ENCODE data around the gene ARHGAP22. TPM values are rescaled to one million over a fixed set of nuclear protein-coding genes. Genes with fewer than 3 reads are reported as not detected.
A peak's percentile ranks its signal among the peaks of the same experiment; 100 is the strongest.

ARHGAP22 gene
- total RNA-seq, 8 experiments from 2014 or later, result 0.72 to 9.3 (median 1.8) TPM

DNA sequence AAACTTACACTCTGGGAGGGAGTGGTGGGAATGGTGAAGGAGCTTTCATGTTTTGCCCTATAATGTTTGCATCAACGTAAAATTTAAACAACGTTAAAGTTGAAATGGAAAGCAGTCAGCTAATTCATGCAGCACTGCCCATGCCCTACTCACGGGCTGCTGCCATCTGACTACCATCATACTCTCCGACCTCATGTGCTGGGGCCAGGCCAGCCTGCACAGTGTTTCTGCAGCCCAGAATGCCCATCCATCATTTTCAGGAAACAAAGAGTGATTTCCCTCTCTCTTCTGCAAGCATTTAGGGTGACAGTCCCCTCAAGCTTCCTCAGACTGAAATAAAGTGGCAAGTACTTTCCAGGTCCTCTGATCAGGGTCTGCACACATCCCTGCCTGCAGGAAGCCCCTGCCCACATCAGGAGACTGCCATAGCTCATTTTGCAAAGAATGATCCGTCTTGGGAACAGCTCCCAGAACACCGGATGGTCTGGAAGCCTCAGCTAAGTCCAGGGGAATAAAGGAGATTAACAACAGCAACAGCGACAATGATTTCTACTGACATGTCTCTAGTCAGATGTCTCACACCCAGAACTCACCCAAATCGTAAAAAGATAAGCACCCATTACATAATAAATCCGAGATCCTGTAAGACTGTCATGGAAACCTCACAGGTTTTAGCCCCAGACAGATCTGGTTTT, 40.3 kb downstream of the ARHGAP22 start:
- WGBS, 10 experiments, result 22 to 100% (median 73%) methylated on average over 2 to 9 of the region's 9 CpGs; no CpG with 5 or more reads in 1 of the 10 experiments
- Histone ChIP-seq H3K27ac (no peak overlapping the region), H3K4me3 (no peak overlapping the region), H3K4me1 (replicated peaks in 1 of 2) (no peaks in the 10 kb centered on the region)
- in situ Hi-C loops (cut with MboI; ENCODE audit: low pct_unique_long_range_greater_than_20kb in 2 of 9, low sequenced_read_pairs in 9 of 9, unreplicated experiment in 9 of 9), result no loop called here
- no peak for ATAC-seq (replicated peaks in 6 of 8)

- in situ Hi-C loops (cut with MboI; ENCODE audit: low pct_unique_long_range_greater_than_20kb in 2 of 9, low sequenced_read_pairs in 9 of 9, unreplicated experiment in 9 of 9), result no loop called here
- ATAC-seq (replicated peaks in 6 of 8), result no peak
- Histone ChIP-seq H3K4me3 (no peak overlapping the region), H3K4me1 (replicated peaks in 1 of 2) (no peaks in the 10 kb centered on the region), H3K27ac (no peak overlapping the region)
- WGBS, 10 experiments, result 0 to 100% (median 86%) methylated on average over 1 to 3 of the region's 5 CpGs; no CpG with 5 or more reads in 4 of the 10 experiments
Observed at GRCh38 chr10:48557511-48558123, 47.3 kb downstream of the ARHGAP22 start.

DNA sequence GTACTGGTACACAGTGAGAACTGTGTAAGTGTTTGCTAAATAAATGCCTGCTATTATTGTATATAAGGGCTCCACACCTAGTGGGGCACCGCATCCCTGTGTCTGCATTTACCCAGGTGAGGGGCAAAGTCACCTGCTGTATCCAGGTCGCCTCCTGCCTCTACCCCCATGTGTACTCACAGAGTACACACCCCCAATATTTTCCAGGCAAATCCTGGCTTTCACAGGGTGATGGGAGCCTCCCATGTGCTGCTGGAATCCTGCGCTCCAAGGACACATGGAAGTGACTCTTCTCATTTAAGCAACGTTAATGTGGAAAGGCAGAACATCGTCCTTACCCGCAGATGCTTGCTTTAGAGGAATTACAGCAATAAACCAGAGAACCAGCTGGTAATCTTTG, 48.2 kb downstream of the ARHGAP22 start:
- Histone ChIP-seq H3K27ac (no peak overlapping the region), H3K4me1 (replicated peaks in 1 of 2) (no peaks in the 10 kb centered on the region), H3K4me3 (no peak overlapping the region)
- 47 to 100% (median 80%) methylated on average over 1 to 5 of the region's 6 CpGs; no CpG with 5 or more reads in 4 of the 10 experiments for WGBS, 10 experiments
- no peak for ATAC-seq (replicated peaks in 6 of 8)
- in situ Hi-C loops (cut with MboI; ENCODE audit: low pct_unique_long_range_greater_than_20kb in 2 of 9, low sequenced_read_pairs in 9 of 9, unreplicated experiment in 9 of 9), result no loop called here

- in situ Hi-C loops (cut with MboI; ENCODE audit: low pct_unique_long_range_greater_than_20kb in 2 of 9, low sequenced_read_pairs in 9 of 9, unreplicated experiment in 9 of 9), result no loop called here
- Histone ChIP-seq H3K4me3 (no peak overlapping the region), H3K4me1 (replicated peaks in 1 of 2) (no peaks in the 10 kb centered on the region), H3K27ac (no peak overlapping the region)
- WGBS, 10 experiments, result 46 to 100% (median 82%) methylated on average over 1 to 4 of the region's 5 CpGs; no CpG with 5 or more reads in 6 of the 10 experiments
- ATAC-seq (replicated peaks in 6 of 8), result no peak
Observed at GRCh38 chr10:48556065-48556464, 48.8 kb downstream of the ARHGAP22 start.

DNA sequence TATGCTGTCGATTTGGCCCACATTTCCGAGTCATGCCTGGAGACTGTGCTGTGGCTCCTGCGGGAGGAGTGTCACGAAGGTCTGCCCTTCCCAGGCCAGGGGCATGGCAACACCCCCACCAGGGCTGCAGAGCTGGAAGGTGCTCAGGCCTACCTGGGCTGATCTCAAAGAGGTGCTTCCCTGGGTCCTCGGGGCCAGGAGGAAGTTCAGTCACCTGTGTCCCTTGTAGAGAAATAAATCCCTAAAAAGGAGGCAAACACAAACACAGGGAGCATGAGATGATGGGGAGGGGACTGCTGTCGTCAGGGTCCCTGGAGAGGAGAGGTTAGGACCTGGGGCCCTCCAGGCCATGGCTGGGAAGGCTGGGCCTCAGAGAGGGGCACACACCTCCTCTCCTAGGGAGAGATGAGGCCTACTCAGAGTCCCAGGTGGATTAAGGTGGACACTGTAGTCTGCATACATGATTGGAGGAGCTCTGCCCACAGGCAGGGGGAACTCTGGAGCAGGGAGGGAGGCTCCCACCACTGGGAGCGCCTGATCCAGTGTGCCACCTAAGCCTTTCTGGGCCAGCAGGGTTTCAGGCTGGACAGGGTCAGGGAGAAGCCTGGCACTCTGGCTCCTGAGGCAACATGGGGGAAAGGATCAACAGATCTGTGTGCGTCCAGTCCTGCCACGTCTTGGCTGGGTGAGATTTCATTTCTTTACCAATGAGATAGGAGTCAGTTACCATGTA, 49.4 kb downstream of the ARHGAP22 start:
- 31 to 88% (median 78%) methylated on average over 1 to 7 of the region's 9 CpGs; no CpG with 5 or more reads in 1 of the 10 experiments for WGBS, 10 experiments
- in situ Hi-C loops (cut with MboI; ENCODE audit: low pct_unique_long_range_greater_than_20kb in 2 of 9, low sequenced_read_pairs in 9 of 9, unreplicated experiment in 9 of 9), result no loop called here
- no peaks in the 10 kb centered on the region for H3K4me1 ChIP-seq (replicated peaks in 1 of 2)
- no peak for ATAC-seq (replicated peaks in 6 of 8)
- H3K27ac ChIP-seq, result no peak overlapping the region
- no peak overlapping the region for H3K4me3 ChIP-seq

GRCh38 chr10:48554656-48555055, 50.2 kb downstream of the ARHGAP22 start:
- no peak for ATAC-seq (replicated peaks in 6 of 8)
- Histone ChIP-seq H3K4me3 (no peak overlapping the region), H3K27ac (no peak overlapping the region), H3K4me1 (replicated peaks in 1 of 2) (no peaks in the 10 kb centered on the region)
- in situ Hi-C loops (cut with MboI; ENCODE audit: low pct_unique_long_range_greater_than_20kb in 2 of 9, low sequenced_read_pairs in 9 of 9, unreplicated experiment in 9 of 9), result loop anchor here in 1 of 9 experiments (5.0 kb wide), 1 partner anchor 103 kb away; no protein-coding TSS in a partner anchor
- WGBS, 10 experiments, result 0 to 83% (median 71%) methylated on average over 1 to 3 of the region's 3 CpGs; no CpG with 5 or more reads in 1 of the 10 experiments

DNA sequence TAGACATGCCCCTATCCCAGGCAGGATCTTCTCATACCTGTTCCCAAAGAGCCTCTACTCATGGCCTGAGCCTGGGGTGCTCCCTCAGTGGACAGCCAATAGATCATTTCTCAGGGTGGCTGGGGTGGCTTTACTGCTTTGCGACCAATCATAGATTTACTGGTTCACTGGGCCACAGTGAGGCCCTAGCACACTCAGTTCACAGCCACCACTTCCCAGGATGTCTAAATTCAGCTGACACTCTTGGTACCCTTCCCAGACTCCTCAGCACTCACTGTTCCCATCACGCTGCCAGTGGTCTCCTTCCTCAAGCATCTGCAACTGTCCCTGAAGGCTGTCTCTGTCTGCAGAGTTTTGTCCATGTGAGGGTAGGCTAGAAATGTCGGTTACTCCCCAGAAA, 50.6 kb downstream of the ARHGAP22 start:
- 20 to 100% (median 100%) methylated on average over 1 to 2 of the region's 3 CpGs; no CpG with 5 or more reads in 3 of the 10 experiments for WGBS, 10 experiments
- Histone ChIP-seq H3K4me3 (no peak overlapping the region), H3K27ac (no peak overlapping the region), H3K4me1 (replicated peaks in 1 of 2) (no peaks in the 10 kb centered on the region)
- no peak for ATAC-seq (replicated peaks in 6 of 8)
- in situ Hi-C loops (cut with MboI; ENCODE audit: low pct_unique_long_range_greater_than_20kb in 2 of 9, low sequenced_read_pairs in 9 of 9, unreplicated experiment in 9 of 9), result loop anchor here in 1 of 9 experiments (5.0 kb wide), 1 partner anchor 103 kb away; no protein-coding TSS in a partner anchor

- Histone ChIP-seq H3K4me3 (no peak overlapping the region), H3K27ac (no peak overlapping the region), H3K4me1 (replicated peaks in 1 of 2) (no peaks in the 10 kb centered on the region)
- ATAC-seq (replicated peaks in 6 of 8), result no peak
- 40 to 100% (median 80%) methylated on average over 1 to 5 of the region's 13 CpGs; no CpG with 5 or more reads in 3 of the 10 experiments for WGBS, 10 experiments
- in situ Hi-C loops (cut with MboI; ENCODE audit: low pct_unique_long_range_greater_than_20kb in 2 of 9, low sequenced_read_pairs in 9 of 9, unreplicated experiment in 9 of 9), result loop anchor here in 1 of 9 experiments (5.0 kb wide), 1 partner anchor 104 kb away; no protein-coding TSS in a partner anchor
Observed at GRCh38 chr10:48552946-48553564, 51.8 kb downstream of the ARHGAP22 start.

GRCh38 chr10:48551861-48552591, 52.8 kb downstream of the ARHGAP22 start:
- 7 to 75% (median 16%) methylated on average over 2 to 5 of the region's 7 CpGs; no CpG with 5 or more reads in 2 of the 10 experiments for WGBS, 10 experiments
- H3K27ac ChIP-seq, result no peak overlapping the region
- peak; percentile 29 to 90 (median 62) for ATAC-seq (replicated peaks in 6 of 8)
- no peaks in the 10 kb centered on the region for H3K4me1 ChIP-seq (replicated peaks in 1 of 2)
- H3K4me3 ChIP-seq, result no peak overlapping the region
- in situ Hi-C loops (cut with MboI; ENCODE audit: low pct_unique_long_range_greater_than_20kb in 2 of 9, low sequenced_read_pairs in 9 of 9, unreplicated experiment in 9 of 9), result loop anchor here in 1 of 9 experiments (5.0 kb wide), 1 partner anchor 105 kb away; no protein-coding TSS in a partner anchor

DNA sequence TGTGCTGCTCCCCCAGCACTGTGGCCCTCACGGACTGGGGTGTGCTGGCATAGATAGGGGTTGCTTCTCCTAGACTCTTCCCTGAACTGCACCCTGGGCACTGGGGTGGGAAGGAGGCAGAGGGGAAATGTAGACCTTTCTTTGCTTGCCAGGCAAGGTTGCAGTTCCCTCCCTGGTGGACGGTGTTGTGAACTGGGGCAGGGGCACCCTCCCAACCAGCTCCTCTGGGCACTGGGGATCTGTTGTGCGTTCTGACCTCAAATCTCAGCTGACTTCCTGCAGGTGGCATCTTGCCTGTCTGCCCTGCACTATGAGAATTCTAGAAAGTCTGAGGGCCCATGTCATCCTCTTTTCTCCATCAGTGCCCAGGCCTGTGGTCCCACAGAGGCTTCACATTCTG, 53.9 kb downstream of the ARHGAP22 start:
- in situ Hi-C loops (cut with MboI; ENCODE audit: low pct_unique_long_range_greater_than_20kb in 2 of 9, low sequenced_read_pairs in 9 of 9, unreplicated experiment in 9 of 9), result loop anchor here in 1 of 9 experiments (5.0 kb wide), 1 partner anchor 106 kb away; no protein-coding TSS in a partner anchor
- no peak overlapping the region for H3K27ac ChIP-seq
- H3K4me1 ChIP-seq (replicated peaks in 1 of 2), result no peaks in the 10 kb centered on the region
- no peak for ATAC-seq (replicated peaks in 6 of 8)
- WGBS, 10 experiments, result 80% methylated on average over 1 of the region's 3 CpGs; no CpG with 5 or more reads in 8 of the 10 experiments
- no peak overlapping the region for H3K4me3 ChIP-seq

DNA sequence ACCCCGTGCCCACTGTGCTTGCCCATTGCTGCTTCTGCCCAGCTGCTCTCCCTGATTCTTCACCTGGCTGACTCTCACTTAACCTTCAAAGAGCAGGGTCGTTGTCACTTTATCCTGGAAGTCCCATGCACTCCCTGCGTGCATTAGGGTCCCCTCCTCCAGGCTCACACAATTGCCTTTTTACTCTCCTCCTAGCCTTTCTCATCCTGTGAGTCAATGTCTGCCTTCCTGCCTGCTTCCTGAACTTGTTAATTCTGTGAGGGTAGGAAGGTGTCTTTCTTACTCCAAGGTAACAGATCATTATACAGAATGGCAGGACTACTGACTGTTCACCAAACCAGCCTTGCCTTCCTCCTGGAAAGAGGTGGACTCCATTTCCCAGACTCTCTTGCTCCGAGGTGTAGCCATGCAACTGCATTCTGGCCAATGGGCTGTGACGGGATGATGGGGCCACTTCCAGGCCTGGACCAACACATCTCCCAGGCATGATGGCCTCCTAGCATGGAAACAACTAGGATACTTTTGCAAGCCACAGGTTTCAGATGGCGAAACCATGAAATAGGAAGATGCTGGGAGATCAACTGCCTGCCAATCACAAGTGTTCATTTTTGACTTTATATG, 54.7 kb downstream of the ARHGAP22 start:
- no peak overlapping the region for H3K27ac ChIP-seq
- no peak for ATAC-seq (replicated peaks in 6 of 8)
- H3K4me1 ChIP-seq (replicated peaks in 1 of 2), result no peaks in the 10 kb centered on the region
- in situ Hi-C loops (cut with MboI; ENCODE audit: low pct_unique_long_range_greater_than_20kb in 2 of 9, low sequenced_read_pairs in 9 of 9, unreplicated experiment in 9 of 9), result loop anchor here in 1 of 9 experiments (5.0 kb wide), 1 partner anchor 107 kb away; no protein-coding TSS in a partner anchor
- 74 to 100% (median 83%) methylated on average over 1 to 4 of the region's 6 CpGs for WGBS, 10 experiments
- no peak overlapping the region for H3K4me3 ChIP-seq

DNA sequence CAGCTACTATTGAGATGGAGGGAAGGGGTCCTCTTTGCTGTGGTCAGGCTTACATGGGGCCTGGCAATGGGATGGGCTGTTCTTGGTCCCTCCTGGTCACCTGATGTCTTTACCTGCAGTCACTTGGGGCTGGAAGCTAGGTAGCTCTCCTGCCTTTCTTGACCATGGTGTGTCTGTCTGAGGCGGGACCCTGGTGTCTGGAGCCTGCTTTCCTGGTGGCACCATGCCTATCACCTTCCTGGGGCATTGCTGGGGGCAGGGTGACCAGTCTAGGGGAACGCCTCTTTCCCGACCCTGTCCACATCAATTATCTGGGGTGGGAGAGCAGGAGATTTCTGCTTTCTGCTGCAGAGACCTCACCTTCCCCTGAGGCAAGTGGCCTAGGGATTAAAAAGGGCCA, 55.6 kb downstream of the ARHGAP22 start:
- in situ Hi-C loops (cut with MboI; ENCODE audit: low pct_unique_long_range_greater_than_20kb in 2 of 9, low sequenced_read_pairs in 9 of 9, unreplicated experiment in 9 of 9), result no loop called here
- WGBS, 10 experiments, result 50 to 92% (median 80%) methylated on average over 1 to 2 of the region's 3 CpGs; no CpG with 5 or more reads in 5 of the 10 experiments
- Histone ChIP-seq H3K4me3 (no peak overlapping the region), H3K27ac (no peak overlapping the region), H3K4me1 (replicated peaks in 1 of 2) (no peaks in the 10 kb centered on the region)
- no peak for ATAC-seq (replicated peaks in 6 of 8)

Measured in motor neuron (in vitro differentiated cells).